Islet of Langerhans (tissue), 1 donor: Measurements from ENCODE around the gene SZT2.
"Not testable (repeated sequence)": the region's sequence is repeated elsewhere in the genome, so short reads cannot be mapped to it uniquely, and the experiment has no call there.

Source experiments
- FAIRE-seq: peaks from one replicate; lab custom pipeline; 2011; peaks lifted over from hg19 to GRCh38; lab: Jason Lieb, UNC

The SZT2 gene

GRCh38 chr1:43492826-43493225 is 103.1 kb downstream of the SZT2 start:
- no peak for FAIRE-seq

DNA sequence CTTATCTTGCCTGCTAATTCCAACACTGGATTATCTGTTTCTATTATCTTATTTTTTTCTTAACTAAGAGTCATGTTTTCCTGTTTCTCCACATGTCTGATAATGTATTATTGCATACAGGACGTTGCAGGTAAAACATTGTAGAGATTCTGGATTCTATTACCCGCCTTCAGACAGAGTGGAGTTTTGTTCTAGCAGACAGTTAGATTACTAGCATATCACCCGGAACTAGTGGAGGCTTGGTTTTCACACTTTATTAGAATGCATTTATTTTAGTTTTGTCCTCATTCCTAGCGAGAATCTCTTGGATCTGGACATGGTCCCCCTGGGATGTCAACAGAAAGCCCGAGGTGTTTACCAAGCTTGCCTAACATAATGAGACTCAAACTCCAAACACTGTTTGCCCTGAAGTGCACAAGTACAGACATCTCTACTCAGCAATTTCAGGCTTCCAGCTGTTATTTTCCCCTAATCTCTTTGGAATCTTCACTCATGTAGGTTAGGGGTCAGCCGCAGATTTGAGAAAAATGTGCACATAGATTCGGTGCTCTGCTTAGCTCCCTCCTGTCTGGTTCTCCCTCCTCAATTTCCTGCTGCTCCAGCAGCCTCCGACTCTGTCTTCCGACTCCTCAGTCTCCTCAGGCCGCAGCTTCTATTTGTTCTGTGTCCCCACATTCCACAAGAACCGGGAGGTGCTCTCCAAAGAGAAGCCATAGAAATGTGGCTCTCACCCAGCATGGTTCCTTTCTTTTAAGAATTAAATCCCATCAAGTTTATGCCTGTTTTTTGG is 104.2 kb downstream of the SZT2 start:
- FAIRE-seq: no peak

GRCh38 chr1:43495204-43495603 is 105.5 kb downstream of the SZT2 start:
- no peak for FAIRE-seq

- no peak for FAIRE-seq
Measured at GRCh38 chr1:43499898-43500297, 110.2 kb downstream of the SZT2 start.

GRCh38 chr1:43501806-43502205 is 112.1 kb downstream of the SZT2 start:
- FAIRE-seq: not testable (repeated sequence)

GRCh38 chr1:43503534-43503933 is 113.8 kb downstream of the SZT2 start:
- no peak for FAIRE-seq
